Ovary (tissue), 3 donors: Measurements from ENCODE around the gene CCNK.

Experiments used
- CTCF ChIP-seq, 3 donors: fragments of 450-650 bp in 2 of 3; fragments of 200-600 bp in 1 of 3; IDR thresholded peaks; one replicate each; pipeline versions ENCODE4 v1.5.1 to v1.8.0; 2016 to 2022; ENCODE audit warnings: antibody characterized with exemption in 3 of 3, mild to moderate bottlenecking in 1 of 3
- EP300 ChIP-seq: sonication (generic); formaldehyde crosslinking; IDR thresholded peaks from one replicate; pipeline ENCODE4 v1.6.1; 2017; ENCODE audit warnings: antibody characterized with exemption
- POLR2A ChIP-seq: fragments of 450-650 bp; IDR thresholded peaks from one replicate; pipeline ENCODE4 v1.6.1; 2017; ENCODE audit warnings: antibody characterized with exemption, mild to moderate bottlenecking, moderate library complexity
- donor health status: DM: no; HTN: no; CAD: no.

- TF ChIP-seq CTCF (IDR thresholded peaks at IDR 0.05): no peak
- TF ChIP-seq POLR2A: no peak
- TF ChIP-seq EP300: no peak
Observed at GRCh38 chr14:99540196-99541032, 59.2 kb downstream of the CCNK start.
